Bronchial epithelial cell (primary cell): Measurements from ENCODE around the gene NACA2. TPM values are rescaled to one million over a fixed set of nuclear protein-coding genes. Genes with fewer than 3 reads are reported as not detected.

ENCODE experiments used
- DNase-seq: peaks from one replicate; pipeline ENCODE4 v3.0.0-alpha.2; 2010; ENCODE audit warnings: low read depth
- FAIRE-seq: peaks from 2 replicates; lab custom pipeline; 2011; peaks lifted over from hg19 to GRCh38; lab: Jason Lieb, UNC
- H3K27me3 ChIP-seq: 2 replicates; pipeline ENCODE4 v1.5.1; 2011; ENCODE audit warnings: low read length; ENCODE audit not compliant: control insufficient read depth, insufficient read depth
- H3K36me3 ChIP-seq: 2 replicates; pipeline ENCODE4 v1.5.1; 2011; ENCODE audit warnings: low read length; ENCODE audit not compliant: control insufficient read depth, insufficient read depth
- H3K4me3 ChIP-seq: 2 replicates; pipeline ENCODE4 v1.5.1; 2011; ENCODE audit warnings: mild to moderate bottlenecking, low read depth, low read length, control low read depth
- CTCF ChIP-seq: IDR thresholded peaks from 2 replicates; pipeline ENCODE4 v1.5.1; 2011; ENCODE audit warnings: mild to moderate bottlenecking, moderate library complexity, low read length, control low read depth, inconsistent platforms; ENCODE audit not compliant: insufficient read depth, severe bottlenecking
- total RNA-seq: library from RNA; depleted of rRNA; stranded (reverse); fragments of >200 nt; gene quantifications from 2 replicates; pipeline ENCODE4 v1.2.1, GENCODE V29; 2014

The NACA2 gene
- total RNA-seq, 1 donor from 2014 or later: not detected

GRCh38 chr17:61565213-61565612, 25.8 kb downstream of the NACA2 start:
- Histone ChIP-seq H3K36me3 (no peaks in the 10 kb centered on the region), H3K27me3 (peaks cover 2% of the 10 kb centered on the region), H3K4me3 (no peak overlapping the region)
- DNase-seq: no peak
- FAIRE-seq: no peak
- TF ChIP-seq CTCF: no peak

- Histone ChIP-seq H3K4me3 (no peak overlapping the region), H3K36me3 (no peaks in the 10 kb centered on the region), H3K27me3 (peaks cover 3% of the 10 kb centered on the region)
- no peak for TF ChIP-seq CTCF
- FAIRE-seq: no peak
- no peak for DNase-seq
Measured at GRCh38 chr17:61562287-61562686, 28.7 kb downstream of the NACA2 start.

- no peak for FAIRE-seq
- no peak for TF ChIP-seq CTCF
- no peaks in the 10 kb centered on the region for H3K36me3 ChIP-seq
- H3K27me3 ChIP-seq: peaks cover 4% of the 10 kb centered on the region
- no peak overlapping the region for H3K4me3 ChIP-seq
- DNase-seq: no peak
Measured at GRCh38 chr17:61561354-61561753, 29.7 kb downstream of the NACA2 start.

- no peak for TF ChIP-seq CTCF
- Histone ChIP-seq H3K36me3 (no peaks in the 10 kb centered on the region), H3K27me3 (peaks cover 5% of the 10 kb centered on the region), H3K4me3 (no peak overlapping the region)
- no peak for DNase-seq
- no peak for FAIRE-seq
Measured at GRCh38 chr17:61560071-61560470, 30.9 kb downstream of the NACA2 start.

- TF ChIP-seq CTCF: no peak
- FAIRE-seq (no peak), DNase-seq (no peak)
- Histone ChIP-seq H3K4me3 (no peak overlapping the region), H3K27me3 (peaks cover 6% of the 10 kb centered on the region), H3K36me3 (no peaks in the 10 kb centered on the region)
Measured at GRCh38 chr17:61556224-61557188, 34.5 kb downstream of the NACA2 start.
